SK-N-SH (cell line): ENCODE measurements around the gene DEAF1. TPM values are rescaled to one million over a fixed set of nuclear protein-coding genes. Genes with fewer than 3 reads are reported as not detected.

ENCODE experiments used
- CTCF ChIA-PET: fragments of 300-600, 350-600 bp; formaldehyde crosslinking; extraction: SDS; loops from one replicate; lab custom pipeline; 2021; lab: Yijun Ruan, JAX
- POLR2A ChIA-PET: fragments of 350-600 bp; sonication (Branson Sonifier 250); formaldehyde crosslinking; extraction: SDS; loops from one replicate; lab custom pipeline; 2020; ENCODE audit warnings: antibody characterized with exemption, inconsistent platforms; lab: Yijun Ruan, JAX
- DNase-seq: peaks from one replicate; pipeline ENCODE4 v3.0.0; 2012
- H2AFZ ChIP-seq: fragments of 200-600 bp; sonication (generic); 2 replicates; pipeline ENCODE4 v1.8.1; 2016; ENCODE audit warnings: antibody characterized with exemption, mild to moderate bottlenecking, low read depth
- H3F3A ChIP-seq: fragments of 200-600 bp; sonication (generic); replicated peaks from 2 replicates; pipeline ENCODE3; 2016; ENCODE audit warnings: antibody characterized with exemption, mild to moderate bottlenecking; ENCODE audit not compliant: insufficient read depth
- H3K27ac ChIP-seq, 2 experiments: fragments of 200-500 bp in 1 of 2; fragments of 200-600 bp in 1 of 2; sonication (Bioruptor generic) in 1 of 2; sonication (generic), shearing (Covaris generic) in 1 of 2; 2 replicates each; pipeline versions ENCODE4 v1.5.1 to v1.6.1; 2014 to 2016; ENCODE audit warnings: low read depth in 2 of 2, inconsistent platforms in 1 of 2, low read length in 1 of 2, mild to moderate bottlenecking in 1 of 2, mixed read lengths in 1 of 2
- H3K27me3 ChIP-seq: fragments of 200-600 bp; sonication (generic), shearing (Covaris generic); 2 replicates; pipeline ENCODE4 v1.6.1; 2016; ENCODE audit warnings: mixed run types; ENCODE audit not compliant: insufficient read depth
- H3K36me3 ChIP-seq, 2 experiments: fragments of 200-500 bp in 1 of 2; fragments of 200-600 bp in 1 of 2; sonication (Bioruptor generic) in 1 of 2; sonication (generic) in 1 of 2; replicated peaks in 1 of 2; 2 replicates each; pipeline versions ENCODE3 to v1.5.1; 2014 to 2016; ENCODE audit warnings: low read length in 1 of 2, mild to moderate bottlenecking in 1 of 2; ENCODE audit not compliant: insufficient read depth in 2 of 2, control insufficient read depth in 1 of 2
- H3K4me1 ChIP-seq, 2 experiments: fragments of 200-500 bp in 1 of 2; fragments of 200-600 bp in 1 of 2; sonication (Bioruptor generic) in 1 of 2; sonication (generic), shearing (Covaris generic) in 1 of 2; 2 replicates each; pipeline versions ENCODE4 v1.5.1 to v1.6.1; 2014 to 2016; ENCODE audit warnings: low read depth in 1 of 2, low read length in 1 of 2, mixed run types in 1 of 2; ENCODE audit not compliant: insufficient read depth in 2 of 2, control insufficient read depth in 1 of 2
- H3K4me2 ChIP-seq: fragments of 200-600 bp; sonication (generic), shearing (Covaris generic); 2 replicates; pipeline ENCODE4 v1.6.1; 2017; ENCODE audit warnings: mixed run types
- H3K4me3 ChIP-seq, 2 experiments: fragments of 200-500 bp in 1 of 2; fragments of 200-600 bp in 1 of 2; sonication (Bioruptor generic) in 1 of 2; sonication (generic), shearing (Covaris generic) in 1 of 2; 2 replicates each; pipeline versions ENCODE4 v1.5.1 to v1.8.1; 2014 to 2016; ENCODE audit warnings: low read depth in 2 of 2, inconsistent platforms in 1 of 2, low read length in 1 of 2, mild to moderate bottlenecking in 1 of 2, mixed read lengths in 1 of 2, moderate library complexity in 1 of 2
- H3K79me2 ChIP-seq: fragments of 200-600 bp; sonication (generic); 2 replicates; pipeline ENCODE4 v1.8.1; 2017; ENCODE audit warnings: mild to moderate bottlenecking; ENCODE audit not compliant: insufficient read depth
- H3K9ac ChIP-seq: fragments of 200-600 bp; sonication (generic); 2 replicates; pipeline ENCODE4 v1.6.1; 2017; ENCODE audit warnings: mixed run types
- H3K9me2 ChIP-seq: fragments of 200-600 bp; sonication (generic); 2 replicates; pipeline ENCODE4 v1.6.1; 2017; ENCODE audit warnings: mixed run types
- H3K9me3 ChIP-seq: fragments of 200-600 bp; sonication (generic); 2 replicates; pipeline ENCODE4 v1.6.1; 2017; ENCODE audit warnings: mixed run types, mild to moderate bottlenecking, moderate library complexity
- H4K20me1 ChIP-seq: fragments of 200-600 bp; sonication (generic); 2 replicates; pipeline ENCODE4 v1.6.1; 2017; ENCODE audit warnings: mild to moderate bottlenecking, mixed run types; ENCODE audit not compliant: insufficient read depth
- CHD2 ChIP-seq: fragments of 150-350 bp; IDR thresholded peaks from 2 replicates; pipeline ENCODE4 v1.6.1; 2018; ENCODE audit warnings: low read length; ENCODE audit not compliant: partially characterized antibody
- CTCF ChIP-seq: fragments of 200-600 bp; sonication (generic); IDR thresholded peaks from 2 replicates; pipeline ENCODE4 v1.6.1; 2017; ENCODE audit warnings: antibody characterized with exemption, mild to moderate bottlenecking, moderate library complexity
- ELF1 ChIP-seq: IDR thresholded peaks from 2 replicates; pipeline ENCODE4 v1.4.0; 2012
- FOSL2 ChIP-seq: IDR thresholded peaks from 2 replicates; pipeline ENCODE4 v1.4.0; 2012; ENCODE audit warnings: low read depth, mild to moderate bottlenecking, moderate library complexity, borderline replicate concordance
- FOXM1 ChIP-seq: IDR thresholded peaks from 2 replicates; pipeline ENCODE4 v1.4.0; 2012; ENCODE audit warnings: low read depth, mild to moderate bottlenecking
- GABPA ChIP-seq: IDR thresholded peaks from 2 replicates; pipeline ENCODE4 v1.4.0; 2012; ENCODE audit warnings: low read depth, mild to moderate bottlenecking
- JUND ChIP-seq: IDR thresholded peaks from 2 replicates; pipeline ENCODE4 v1.4.0; 2012
- MAX ChIP-seq: IDR thresholded peaks from 2 replicates; pipeline ENCODE4 v1.4.0; 2012; ENCODE audit warnings: low read depth
- MXI1 ChIP-seq: IDR thresholded peaks from 2 replicates; pipeline ENCODE4 v1.6.1; 2012; ENCODE audit warnings: mild to moderate bottlenecking, low read depth, low read length, improper control_type of control experiment
- NFIC ChIP-seq: IDR thresholded peaks from 2 replicates; pipeline ENCODE4 v1.4.0; 2012; ENCODE audit warnings: borderline replicate concordance
- NRF1 ChIP-seq: IDR thresholded peaks from 2 replicates; pipeline ENCODE4 v1.6.1; 2012; ENCODE audit warnings: low read depth, mild to moderate bottlenecking, low read length
- PBX3 ChIP-seq: IDR thresholded peaks from 2 replicates; pipeline ENCODE4; 2012
- RCOR1 ChIP-seq: fragments of 150-350 bp; IDR thresholded peaks from 2 replicates; pipeline ENCODE4 v1.6.1; 2017; ENCODE audit warnings: antibody characterized with exemption, low read length
- RFX5 ChIP-seq: IDR thresholded peaks from 2 replicates; pipeline ENCODE4 v1.6.1; 2012; ENCODE audit warnings: mild to moderate bottlenecking, improper control_type of control experiment, low read length
- RXRA ChIP-seq: IDR thresholded peaks from 2 replicates; pipeline ENCODE4 v1.4.0; 2012; ENCODE audit warnings: low read depth, mild to moderate bottlenecking, borderline replicate concordance
- SIN3A ChIP-seq: IDR thresholded peaks from 2 replicates; pipeline ENCODE4 v1.6.1; 2012; ENCODE audit warnings: low read depth, mild to moderate bottlenecking, low read length, moderate library complexity, borderline replicate concordance
- TCF12 ChIP-seq: IDR thresholded peaks from 2 replicates; pipeline ENCODE4 v1.4.0; 2012
- USF2 ChIP-seq: fragments of 150-350 bp; IDR thresholded peaks from 2 replicates; pipeline ENCODE4 v1.6.1; 2017; ENCODE audit warnings: antibody characterized with exemption, low read length, low read depth, borderline replicate concordance
- ZBTB33 ChIP-seq: IDR thresholded peaks from 2 replicates; pipeline ENCODE4 v1.4.0; 2012; ENCODE audit warnings: low read depth, borderline replicate concordance
- WGBS: methylation state at CpG from one replicate; pipeline ENCODE4 v1.1.6; 2017; ENCODE audit warnings: low lambda C conversion rate; 5-methylcytosine and 5-hydroxymethylcytosine counted together
- polyA plus RNA-seq, 3 experiments: library from polyadenylated mRNA; depleted of rRNA; stranded (reverse); fragments of >200 nt; gene quantifications; 2 replicates each; pipeline ENCODE4 v1.2.3, GENCODE V29; 2012
- TF ChIP-seq, protein P1 (sequence below): IDR thresholded peaks from 2 replicates; pipeline ENCODE4 v1.4.0; 2012; ENCODE audit warnings: low read depth, borderline replicate concordance

Gene DEAF1
- polyA plus RNA-seq, 1 of the 3 experiments (the other 2 are of a cell fraction), result 40.6 TPM

GRCh38 chr11:704228-704674, 9.2 kb upstream of the DEAF1 start:
- H3K27me3 ChIP-seq, result no peaks in the 10 kb centered on the region
- ChIA-PET POLR2A (interaction anchor here (1.6 kb wide), 1 partner anchor 8 kb away, joined by 6 read pairs; the partner anchor contains the start of gene TMEM80), CTCF (interaction anchor here (1.1 to 3.9 kb wide), 3 partner anchors 8 to 24 kb away, joined by 5 to 22 read pairs (median 7); partner anchors contain the start of gene TMEM80)
- peaks cover 0 to 2% of the 10 kb centered on the region in 2 experiments; a peak in 1 of 4 replicates for H3K4me1 ChIP-seq
- TF ChIP-seq MAX (no peak), RCOR1 (no peak), GABPA (no peak), NFIC (no peak), USF2 (no peak), PBX3 (no peak), CTCF (no peak), ZBTB33 (no peak), ELF1 (no peak), FOXM1 (no peak), CHD2 (no peak), MXI1 (no peak), FOSL2 (no peak), NRF1 (no peak), RFX5 (no peak), RXRA (no peak), JUND (no peak), SIN3A (no peak), TCF12 (no peak)
- TF ChIP-seq, protein P1, sequence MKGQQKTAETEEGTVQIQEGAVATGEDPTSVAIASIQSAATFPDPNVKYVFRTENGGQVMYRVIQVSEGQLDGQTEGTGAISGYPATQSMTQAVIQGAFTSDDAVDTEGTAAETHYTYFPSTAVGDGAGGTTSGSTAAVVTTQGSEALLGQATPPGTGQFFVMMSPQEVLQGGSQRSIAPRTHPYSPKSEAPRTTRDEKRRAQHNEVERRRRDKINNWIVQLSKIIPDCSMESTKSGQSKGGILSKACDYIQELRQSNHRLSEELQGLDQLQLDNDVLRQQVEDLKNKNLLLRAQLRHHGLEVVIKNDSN, result no peak
- H3F3A ChIP-seq, result no peaks in the 10 kb centered on the region
- peaks cover 0 to 3% of the 10 kb centered on the region in 2 experiments for H3K36me3 ChIP-seq
- H3K9ac ChIP-seq, result no peak overlapping the region
- H3K9me2 ChIP-seq, result no peaks in the 10 kb centered on the region
- H2AFZ ChIP-seq, result no peak overlapping the region
- no peaks in the 10 kb centered on the region for H4K20me1 ChIP-seq
- DNase-seq, result no peak
- WGBS, result 92% methylated on average over 9 of the region's 18 CpGs
- no peak overlapping the region for H3K4me2 ChIP-seq
- no peak overlapping the region for H3K27ac ChIP-seq
- no peak overlapping the region for H3K4me3 ChIP-seq
- peaks cover 4% of the 10 kb centered on the region; the same call in 1 of the 2 replicates for H3K79me2 ChIP-seq
- no peaks in the 10 kb centered on the region for H3K9me3 ChIP-seq
